ENCODE measurements around the gene CASZ1. TPM values are rescaled to one million over a fixed set of nuclear protein-coding genes. Genes with fewer than 3 reads are reported as not detected.

The CASZ1 gene
- total and polyA plus RNA-seq, 9 donors = 2.4 to 15.7 (median 4.0) TPM

DNA sequence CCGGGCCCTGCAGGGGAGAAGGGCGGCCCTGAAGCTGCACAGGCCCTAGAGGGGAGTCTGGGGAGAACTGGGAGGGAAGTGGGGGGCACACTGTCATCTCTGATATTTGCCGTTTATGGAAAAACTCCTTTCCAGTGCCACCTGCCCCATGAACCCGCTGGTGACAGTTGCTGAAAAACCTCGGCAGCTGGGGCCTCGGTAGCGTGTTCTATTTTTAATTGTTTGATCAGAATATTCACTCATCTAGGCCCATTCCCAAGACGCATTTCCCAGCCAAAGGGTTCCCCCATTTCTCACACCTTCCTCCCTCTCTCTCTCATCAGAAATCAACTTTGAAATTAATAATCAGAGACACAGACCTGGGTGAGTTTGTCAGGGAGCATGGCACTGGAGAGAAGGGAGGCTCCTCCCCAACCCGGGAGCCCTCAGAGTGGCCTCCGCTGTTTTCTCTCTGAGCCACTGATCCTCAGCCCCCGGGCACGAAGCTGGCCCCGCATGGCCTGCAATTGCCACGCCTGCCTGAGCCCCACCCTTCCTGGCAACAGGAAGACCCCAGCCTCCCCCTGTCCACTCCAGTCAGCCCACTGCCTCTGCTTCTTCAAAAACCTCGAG lies 111.1 kb downstream of the CASZ1 start:
- H3K27ac ChIP-seq = peak overlapping the region; percentile 47 to 80
- no peaks in the 10 kb centered on the region for H3K9me3 ChIP-seq
- H3K36me3 ChIP-seq = no peaks in the 10 kb centered on the region
- peak in 1 of 5 donors; percentile 44 for DNase-seq
- no peaks in the 10 kb centered on the region for H3K27me3 ChIP-seq
- WGBS, 3 donors = 72 to 81% (median 73%) methylated on average over 15 of the region's 15 CpGs
- intact Hi-C loops (cut with DNase I) = loop anchor here in 1 of 4 donors (10.0 kb wide), 1 partner anchor 151 kb away; no protein-coding TSS in a partner anchor
- no peak overlapping the region for H3K4me3 ChIP-seq
- H3K4me1 ChIP-seq (ENCODE audit: insufficient read depth) = peaks cover 29% of the 10 kb centered on the region
- TF ChIP-seq, protein P1, sequence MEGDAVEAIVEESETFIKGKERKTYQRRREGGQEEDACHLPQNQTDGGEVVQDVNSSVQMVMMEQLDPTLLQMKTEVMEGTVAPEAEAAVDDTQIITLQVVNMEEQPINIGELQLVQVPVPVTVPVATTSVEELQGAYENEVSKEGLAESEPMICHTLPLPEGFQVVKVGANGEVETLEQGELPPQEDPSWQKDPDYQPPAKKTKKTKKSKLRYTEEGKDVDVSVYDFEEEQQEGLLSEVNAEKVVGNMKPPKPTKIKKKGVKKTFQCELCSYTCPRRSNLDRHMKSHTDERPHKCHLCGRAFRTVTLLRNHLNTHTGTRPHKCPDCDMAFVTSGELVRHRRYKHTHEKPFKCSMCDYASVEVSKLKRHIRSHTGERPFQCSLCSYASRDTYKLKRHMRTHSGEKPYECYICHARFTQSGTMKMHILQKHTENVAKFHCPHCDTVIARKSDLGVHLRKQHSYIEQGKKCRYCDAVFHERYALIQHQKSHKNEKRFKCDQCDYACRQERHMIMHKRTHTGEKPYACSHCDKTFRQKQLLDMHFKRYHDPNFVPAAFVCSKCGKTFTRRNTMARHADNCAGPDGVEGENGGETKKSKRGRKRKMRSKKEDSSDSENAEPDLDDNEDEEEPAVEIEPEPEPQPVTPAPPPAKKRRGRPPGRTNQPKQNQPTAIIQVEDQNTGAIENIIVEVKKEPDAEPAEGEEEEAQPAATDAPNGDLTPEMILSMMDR (IDR thresholded peaks at IDR 0.05) = no peak
- TF ChIP-seq EP300 (IDR thresholded peaks at IDR 0.05) = no peak
- TF ChIP-seq POLR2A (IDR thresholded peaks at IDR 0.05) = no peak

DNA sequence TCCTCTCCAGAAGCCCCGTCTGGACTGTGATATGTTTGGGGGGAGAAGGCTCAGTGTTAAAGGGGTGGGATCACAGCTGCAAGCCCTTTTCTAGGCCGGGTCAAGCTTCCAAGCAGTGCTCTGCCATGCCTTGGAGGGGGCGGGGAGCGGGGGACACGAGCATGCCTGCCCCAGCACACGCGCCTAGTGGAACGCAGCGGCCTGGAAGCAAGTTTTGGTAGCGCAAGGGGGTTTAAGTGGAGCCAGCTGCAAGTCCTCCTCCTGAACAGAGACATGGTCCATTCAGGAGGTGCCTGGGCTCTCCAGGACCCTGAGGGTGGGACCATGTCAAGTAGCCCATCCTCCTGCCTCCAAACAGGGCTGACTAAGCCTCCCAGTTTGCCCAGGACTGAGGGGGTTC lies 112.2 kb downstream of the CASZ1 start:
- DNase-seq = no peak
- TF ChIP-seq, protein P1 (IDR thresholded peaks at IDR 0.05) = no peak
- TF ChIP-seq EP300 (IDR thresholded peaks at IDR 0.05) = no peak
- TF ChIP-seq POLR2A (IDR thresholded peaks at IDR 0.05) = no peak
- 89 to 97% (median 94%) methylated on average over 10 of the region's 10 CpGs for WGBS, 3 donors
- intact Hi-C loops (cut with DNase I) = loop anchor here in 1 of 4 donors (10.0 kb wide), 1 partner anchor 149 kb away; no protein-coding TSS in a partner anchor
- Histone ChIP-seq H3K4me1 (ENCODE audit: insufficient read depth) (peaks cover 29% of the 10 kb centered on the region), H3K9me3 (no peaks in the 10 kb centered on the region), H3K4me3 (no peak overlapping the region), H3K27ac (no peak overlapping the region), H3K36me3 (no peaks in the 10 kb centered on the region), H3K27me3 (no peaks in the 10 kb centered on the region)

DNA sequence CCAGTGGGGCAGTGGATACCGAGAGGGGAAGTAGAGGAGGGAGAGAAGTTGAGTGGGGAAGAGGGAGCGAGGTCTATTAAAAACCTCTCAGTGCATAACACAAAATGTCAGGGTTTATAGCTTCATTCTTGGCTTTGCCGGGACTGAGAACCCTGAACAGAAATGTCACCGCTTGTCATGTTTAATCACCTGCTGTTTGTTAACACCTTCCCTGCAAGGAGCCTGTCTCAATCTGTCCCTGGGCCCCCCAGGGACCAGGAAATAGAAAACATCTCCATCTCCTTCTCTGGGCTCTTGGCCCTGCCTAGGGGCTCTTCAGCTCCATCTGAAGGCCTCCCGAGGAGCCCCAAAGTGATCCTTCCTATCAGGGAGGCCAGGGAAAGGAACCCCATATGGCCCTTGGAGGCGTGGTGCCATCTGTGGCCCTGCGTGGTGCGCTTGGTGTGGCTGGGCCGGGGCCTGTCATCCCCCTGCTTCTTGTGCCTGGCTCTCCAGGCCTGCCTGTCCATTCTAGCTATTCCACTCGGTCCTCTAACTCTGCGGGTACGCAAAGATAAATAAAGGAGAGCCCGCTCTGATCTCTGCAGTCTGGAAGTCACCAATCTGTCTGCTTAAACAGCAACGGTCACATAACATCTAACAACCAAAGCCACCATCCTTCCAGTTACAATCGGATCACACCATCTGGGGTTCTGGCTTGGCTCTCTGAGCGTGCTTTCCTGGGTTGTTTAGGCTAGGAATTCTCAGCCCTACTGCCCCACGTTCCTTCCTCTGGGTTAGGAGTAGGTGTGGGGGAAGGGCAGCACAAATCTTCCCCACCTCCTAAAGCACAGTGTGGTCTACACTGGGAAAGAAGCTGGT lies 113.8 kb downstream of the CASZ1 start:
- WGBS, 3 donors = 67 to 79% (median 68%) methylated on average over 17 of the region's 17 CpGs
- intact Hi-C loops (cut with DNase I) = loop anchor here in 1 of 4 donors (10.0 kb wide), 1 partner anchor 148 kb away; no protein-coding TSS in a partner anchor
- DNase-seq = no peak
- H3K27ac ChIP-seq = no peak overlapping the region
- H3K4me3 ChIP-seq = no peak overlapping the region
- H3K36me3 ChIP-seq = no peaks in the 10 kb centered on the region
- peaks cover 27% of the 10 kb centered on the region for H3K4me1 ChIP-seq (ENCODE audit: insufficient read depth)
- H3K27me3 ChIP-seq = no peaks in the 10 kb centered on the region
- TF ChIP-seq EP300 (IDR thresholded peaks at IDR 0.05) = no peak
- TF ChIP-seq POLR2A (IDR thresholded peaks at IDR 0.05) = no peak
- TF ChIP-seq, protein P1 (IDR thresholded peaks at IDR 0.05) = no peak
- no peaks in the 10 kb centered on the region for H3K9me3 ChIP-seq

DNA sequence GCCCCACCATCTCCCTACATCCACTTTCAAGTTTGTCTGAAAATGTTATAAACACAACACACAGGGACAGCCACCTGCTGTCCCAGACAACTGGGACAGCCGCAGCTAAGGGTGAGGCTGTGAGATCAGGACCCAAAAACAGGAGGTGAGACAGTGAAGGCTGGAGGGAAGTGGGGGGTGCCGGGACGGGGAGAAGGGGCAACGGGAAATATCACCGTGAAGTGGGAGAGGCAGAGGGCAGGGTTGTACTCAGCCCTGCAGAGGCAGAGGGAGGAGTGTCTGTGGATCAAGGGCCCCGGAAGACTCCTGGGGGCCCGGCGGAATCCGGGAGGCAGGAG lies 114.4 kb downstream of the CASZ1 start:
- WGBS, 3 donors = 76 to 89% (median 85%) methylated on average over 9 of the region's 9 CpGs
- H3K4me3 ChIP-seq = no peak overlapping the region
- intact Hi-C loops (cut with DNase I) = loop anchor here in 1 of 4 donors (10.0 kb wide), 1 partner anchor 147 kb away; no protein-coding TSS in a partner anchor

More for the DNA sequence above, 114.4 kb downstream of the CASZ1 start:
- H3K9me3 ChIP-seq = no peaks in the 10 kb centered on the region
- DNase-seq = no peak
- H3K36me3 ChIP-seq = no peaks in the 10 kb centered on the region
- no peak overlapping the region for H3K27ac ChIP-seq
- peaks cover 21% of the 10 kb centered on the region for H3K4me1 ChIP-seq (ENCODE audit: insufficient read depth)
- no peaks in the 10 kb centered on the region for H3K27me3 ChIP-seq
- no peak for TF ChIP-seq EP300 (IDR thresholded peaks at IDR 0.05)
- TF ChIP-seq, protein P1 (IDR thresholded peaks at IDR 0.05) = no peak
- no peak for TF ChIP-seq POLR2A (IDR thresholded peaks at IDR 0.05)
